Activated CD8-positive, alpha-beta memory T cell treated with anti-CD3 and anti-CD28 coated beads for 24 hours (primary cell): ENCODE measurements around the gene SBNO1.
A peak's percentile ranks its signal among the peaks of the same experiment; 100 is the strongest.
"Not testable (repeated sequence)": the region's sequence is repeated elsewhere in the genome, so short reads cannot be mapped to it uniquely, and the experiment has no call there.

Experiments used
- DNase-seq: peaks from one replicate; pipeline ENCODE4 v3.0.0-alpha.2; 2020

SBNO1 gene

GRCh38 chr12:123364532-123365024 lies at the start of gene SBNO1:
TSS of gene SBNO1 (minus strand) at chr12:123364847. CDS start at chr12:123350441, 14,406 bp downstream.
- DNase-seq = no peak

DNA sequence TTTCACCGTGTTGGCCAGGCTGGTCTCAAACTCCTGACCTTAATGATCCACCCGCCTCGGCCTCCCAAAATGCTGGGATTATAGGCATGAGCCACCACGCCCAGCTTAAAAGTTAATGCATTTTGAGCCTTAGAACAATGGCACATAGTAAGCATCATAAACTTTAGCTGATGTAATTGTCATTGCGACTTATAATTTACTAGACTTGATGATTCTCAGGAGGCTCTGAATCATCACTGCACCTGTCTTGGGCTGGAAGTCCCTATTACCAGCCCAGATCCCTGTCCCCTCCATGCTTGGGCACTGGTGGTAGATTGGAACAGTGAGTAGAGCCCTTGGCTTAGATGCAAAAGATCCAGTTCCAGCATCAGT lies 45.4 kb upstream of the SBNO1 start:
- DNase-seq = no peak

DNA sequence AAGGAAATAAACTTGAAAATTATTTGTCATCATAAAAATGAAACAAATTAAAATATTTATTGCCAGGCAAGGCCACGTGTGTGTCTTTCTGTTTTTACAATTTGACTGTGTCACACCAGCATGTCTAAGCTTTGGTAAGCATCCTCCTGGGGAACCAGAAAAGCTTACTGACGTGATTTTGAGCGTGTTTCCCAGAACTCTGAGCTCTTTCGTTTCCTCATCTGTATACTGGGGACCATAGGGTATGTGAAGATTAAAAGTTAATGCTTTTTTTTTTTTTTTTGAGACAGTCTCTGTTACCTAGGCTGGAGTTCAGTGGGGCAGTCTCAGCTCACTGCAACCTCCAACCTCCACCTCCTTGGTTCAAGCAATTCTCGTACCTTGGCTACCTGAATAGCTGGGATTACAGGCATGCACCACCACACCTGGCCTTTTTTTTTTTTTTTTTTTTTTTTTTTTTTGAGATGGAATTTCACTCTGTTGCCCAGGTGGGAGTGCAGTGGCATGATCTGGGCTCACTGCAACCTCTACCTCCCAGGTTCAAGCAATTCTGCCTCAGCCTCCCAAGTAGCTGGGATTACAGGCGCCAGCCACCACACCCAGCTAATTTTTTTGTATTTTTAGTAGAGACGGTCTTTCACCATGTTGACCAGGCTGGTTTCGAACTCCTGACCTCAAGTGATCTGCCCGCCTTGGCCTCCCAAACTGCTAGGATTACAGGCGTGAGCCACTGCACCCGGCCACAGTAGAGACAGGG lies 44.8 kb upstream of the SBNO1 start:
- not testable (repeated sequence) for DNase-seq

DNA sequence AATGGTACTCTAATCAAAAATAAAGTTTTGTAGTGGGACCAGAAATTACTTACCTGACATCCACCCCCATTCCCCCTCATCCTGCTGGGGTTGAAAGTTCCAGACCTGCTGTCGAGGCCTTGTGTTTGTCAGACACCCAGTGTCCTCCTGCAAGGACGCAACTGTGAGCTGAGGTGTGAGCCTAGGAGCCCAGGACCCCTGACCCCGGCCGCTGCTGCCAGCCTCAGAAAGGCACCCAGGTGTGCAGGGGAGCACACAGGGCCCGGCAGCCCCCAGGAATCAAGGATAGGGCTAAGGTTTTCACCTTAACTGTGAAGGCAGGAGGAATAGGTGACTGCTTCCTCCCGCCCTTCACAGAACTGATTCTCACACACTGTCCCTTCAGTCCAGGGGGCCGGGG lies 44.0 kb upstream of the SBNO1 start:
- DNase-seq = not testable (repeated sequence)

GRCh38 chr12:123407934-123408333 lies 43.3 kb upstream of the SBNO1 start:
- DNase-seq = not testable (repeated sequence)

DNA sequence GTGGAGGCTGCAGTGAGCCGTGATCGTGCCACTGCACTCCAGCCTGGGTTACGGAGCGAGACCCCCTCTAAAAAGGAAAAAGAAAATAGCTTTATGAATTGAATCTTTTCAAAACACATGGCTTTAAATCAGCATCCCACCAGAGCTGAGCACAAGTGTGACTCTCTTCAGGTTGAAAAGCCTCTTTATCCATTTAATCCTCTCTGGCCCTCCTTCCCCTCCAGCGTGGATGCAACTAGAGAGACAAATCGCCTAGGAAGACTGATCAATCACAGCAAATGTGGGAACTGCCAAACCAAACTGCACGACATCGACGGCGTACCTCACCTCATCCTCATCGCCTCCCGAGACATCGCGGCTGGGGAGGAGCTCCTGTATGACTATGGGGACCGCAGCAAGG lies 42.6 kb upstream of the SBNO1 start:
- DNase-seq = not testable (repeated sequence)

DNA sequence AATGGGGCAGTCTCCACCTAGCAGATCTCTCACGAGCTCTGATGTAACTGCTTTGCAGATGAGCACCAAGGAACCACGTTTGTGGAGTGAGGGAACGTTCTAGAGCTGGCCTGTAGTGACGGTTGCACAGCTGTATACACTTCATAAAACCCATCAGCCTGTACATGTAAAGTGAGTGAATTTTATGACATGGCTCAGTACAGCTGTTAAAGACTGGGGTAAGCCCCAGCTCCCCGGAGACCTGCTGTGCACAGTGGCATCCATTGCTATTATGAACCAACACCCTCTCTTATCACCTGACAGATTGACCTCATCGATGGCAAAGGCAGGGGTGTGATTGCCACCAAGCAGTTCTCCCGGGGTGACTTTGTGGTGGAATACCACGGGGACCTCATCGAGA lies 39.9 kb upstream of the SBNO1 start:
- no peak for DNase-seq

- DNase-seq = no peak
These were observed 37.4 kb upstream of the SBNO1 start for GRCh38 chr12:123401753-123402683.

- no peak for DNase-seq
These were observed 34.6 kb upstream of the SBNO1 start for GRCh38 chr12:123399255-123399617.

DNA sequence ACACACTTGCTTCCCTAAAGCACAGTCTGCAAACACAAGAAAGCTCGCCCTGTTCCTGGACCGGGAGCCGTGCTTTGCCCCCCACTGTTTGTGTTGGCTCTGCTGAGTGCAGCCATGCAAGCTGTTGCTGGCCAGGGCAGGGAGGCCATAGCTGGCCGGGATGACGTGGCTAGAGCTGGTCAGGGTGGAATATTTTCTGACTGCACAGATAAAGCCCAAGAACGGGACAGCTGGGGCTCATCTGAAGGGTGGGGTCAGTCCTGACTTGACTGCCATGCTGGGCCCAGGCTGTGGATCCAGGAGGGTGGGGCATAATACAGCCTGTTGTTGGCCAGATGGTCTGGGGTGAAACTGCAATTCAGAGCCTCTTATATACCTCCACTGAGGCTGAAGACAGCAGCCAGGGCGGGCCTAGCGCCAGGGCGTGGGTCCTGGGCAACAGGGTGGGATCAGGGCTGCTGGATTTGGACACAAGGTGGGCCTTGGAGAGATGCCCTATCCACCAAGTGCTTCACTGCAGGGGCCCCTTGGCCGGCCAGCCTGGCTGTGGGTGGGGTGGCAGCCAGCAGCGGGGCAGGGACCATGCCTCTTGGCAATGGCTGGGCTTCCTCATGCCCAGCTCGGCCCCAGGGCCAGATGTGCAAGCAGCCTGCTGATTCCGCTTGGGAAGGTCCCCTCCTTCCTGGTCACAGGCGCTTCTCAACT lies 34.1 kb upstream of the SBNO1 start:
- DNase-seq = no peak

DNA sequence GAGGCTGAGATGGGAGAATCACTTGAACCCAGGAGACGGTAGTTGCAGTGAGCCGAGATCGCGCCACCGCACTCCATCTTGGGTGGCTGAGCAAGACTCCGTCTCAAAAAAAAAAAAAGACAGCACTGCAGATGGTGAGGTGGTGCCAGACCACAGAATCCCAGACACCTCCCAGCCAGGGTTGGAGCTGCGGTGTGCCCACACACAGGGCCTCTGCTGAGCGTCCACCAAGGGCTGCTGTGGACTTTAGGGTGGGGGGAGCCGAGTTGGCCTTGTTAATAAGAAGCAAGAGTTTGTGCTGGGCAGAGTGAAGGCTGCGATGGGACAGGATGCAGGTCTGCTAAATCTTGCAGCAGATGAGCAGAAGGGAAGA lies 33.5 kb upstream of the SBNO1 start:
- no peak for DNase-seq

DNA sequence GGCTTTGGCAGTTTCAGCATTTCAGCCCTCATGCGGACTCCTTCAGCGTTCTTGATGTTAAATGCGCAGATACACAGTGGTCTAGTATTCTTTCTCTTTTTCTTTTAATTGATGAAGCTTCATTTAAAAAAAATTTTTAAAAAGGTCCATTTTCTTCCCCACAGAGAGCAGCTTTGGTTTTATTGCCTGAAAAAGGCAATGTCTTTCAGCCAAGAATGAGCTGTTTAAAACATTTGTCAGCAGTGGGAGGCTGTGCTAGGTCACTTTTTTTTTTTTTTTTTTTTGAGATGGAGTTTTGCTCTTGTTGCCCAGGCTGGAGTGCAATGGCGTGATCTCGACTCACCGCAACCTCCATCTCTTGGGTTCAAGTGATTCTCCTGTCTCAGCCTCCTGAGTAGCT lies 32.8 kb upstream of the SBNO1 start:
- no peak for DNase-seq

- no peak for DNase-seq
These were observed 32.3 kb upstream of the SBNO1 start for GRCh38 chr12:123396954-123397353.

DNA sequence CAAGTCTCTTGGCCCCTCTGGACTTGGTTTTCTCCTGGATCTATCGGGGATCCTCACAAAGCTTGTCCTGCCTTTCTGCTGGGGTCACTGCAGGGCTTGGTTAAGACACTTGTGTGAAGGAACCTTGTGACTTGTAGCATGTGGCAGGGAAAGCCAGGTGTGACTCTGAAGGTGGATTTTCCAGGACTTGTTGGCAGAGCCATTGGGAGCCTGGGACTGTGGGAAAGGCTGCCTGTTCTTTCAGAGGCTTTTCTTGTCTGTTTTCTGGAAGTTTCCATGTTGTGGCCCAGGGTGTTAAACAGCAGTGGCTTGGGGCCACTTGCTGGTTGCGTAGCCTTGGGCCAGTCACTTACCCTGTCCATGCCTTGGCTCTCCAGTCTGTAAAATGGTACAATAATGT lies 31.9 kb upstream of the SBNO1 start:
- no peak for DNase-seq

GRCh38 chr12:123395236-123395635 lies 30.6 kb upstream of the SBNO1 start:
- DNase-seq = no peak

- DNase-seq = no peak
These were observed 29.1 kb upstream of the SBNO1 start for GRCh38 chr12:123393747-123394146.

GRCh38 chr12:123391546-123392343 lies 27.1 kb upstream of the SBNO1 start:
- DNase-seq = no peak

DNA sequence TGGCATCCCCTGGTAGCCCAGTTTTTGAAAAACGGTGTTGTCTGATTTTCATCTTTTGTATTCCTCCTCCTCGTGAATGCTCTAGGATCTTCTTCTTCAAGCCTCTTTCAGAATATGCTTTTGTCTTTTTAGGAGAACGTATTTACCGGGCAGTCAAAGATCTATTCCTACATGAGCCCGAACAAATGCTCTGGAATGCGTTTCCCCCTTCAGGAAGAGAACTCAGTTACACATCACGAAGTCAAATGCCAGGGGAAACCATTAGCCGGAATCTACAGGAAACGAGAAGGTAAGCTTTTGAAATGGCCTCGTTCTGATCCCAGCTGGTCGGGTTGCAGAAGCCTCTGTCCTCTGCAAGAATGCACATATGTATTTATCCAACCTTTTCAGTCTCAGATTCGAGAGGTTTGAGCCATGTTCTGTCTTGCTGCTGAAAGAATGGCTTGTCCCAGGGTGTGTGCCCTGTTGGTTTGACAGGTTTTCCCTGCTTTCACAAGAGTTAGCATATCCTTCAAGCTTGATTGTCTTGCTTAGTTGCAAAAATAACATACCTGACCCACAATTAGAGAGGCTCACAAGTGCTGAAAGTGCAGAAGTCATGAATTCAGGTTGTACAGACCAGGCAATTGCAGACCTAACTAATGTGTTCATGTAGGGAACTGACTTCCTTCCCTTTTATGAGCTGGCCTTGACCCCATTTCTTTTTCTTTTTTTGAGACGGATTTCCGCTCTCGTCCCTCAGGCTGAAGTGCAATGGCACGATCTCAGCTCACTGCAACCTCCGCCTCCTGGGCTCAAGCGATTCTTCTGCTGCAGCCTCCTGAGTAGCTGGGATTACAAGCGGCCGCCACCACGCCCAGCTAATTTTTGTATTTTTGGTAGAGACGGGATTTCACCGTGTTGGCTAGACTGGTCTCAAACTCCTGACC lies 26.1 kb upstream of the SBNO1 start:
- no peak for DNase-seq

DNA sequence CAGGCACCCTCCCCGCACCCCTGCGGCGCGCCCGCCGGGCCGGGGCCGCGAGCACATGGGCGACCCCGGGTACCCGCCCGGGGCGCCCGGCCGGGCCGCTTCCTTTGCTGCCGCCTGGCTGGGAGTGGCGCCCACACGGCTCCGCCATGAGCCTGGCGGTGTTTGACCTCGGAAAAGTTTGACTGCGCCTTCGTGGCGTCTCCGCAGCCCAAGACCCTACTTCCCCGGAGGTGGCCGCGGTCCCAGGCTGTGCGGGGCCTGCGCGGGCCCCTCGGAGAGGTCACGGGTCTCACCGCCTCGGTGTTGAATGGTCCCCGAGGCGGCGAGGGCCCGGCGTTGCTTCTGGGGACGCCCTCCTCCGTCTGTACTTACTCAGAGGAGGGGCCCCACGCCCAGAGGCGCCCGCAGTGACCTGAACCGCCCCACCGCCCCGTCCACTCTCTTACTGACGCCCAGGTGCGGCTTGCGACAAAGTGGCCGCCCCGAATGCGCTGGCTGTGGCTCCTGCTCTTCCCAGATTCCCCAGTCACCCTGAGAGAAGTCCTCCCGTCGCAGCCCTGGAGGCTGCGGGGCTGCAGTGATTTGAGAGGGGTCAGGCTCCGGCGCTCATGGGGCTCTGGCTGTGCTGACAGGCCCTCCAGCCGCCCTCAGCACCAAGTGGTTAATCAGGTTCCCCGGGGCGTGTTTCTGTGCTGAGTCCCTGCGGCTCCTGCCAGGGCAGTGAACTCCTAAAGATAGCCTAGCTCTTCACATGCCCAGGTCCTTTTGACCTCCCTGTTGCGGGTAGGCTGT lies 25.1 kb upstream of the SBNO1 start:
- peak; percentile 73 for DNase-seq

DNA sequence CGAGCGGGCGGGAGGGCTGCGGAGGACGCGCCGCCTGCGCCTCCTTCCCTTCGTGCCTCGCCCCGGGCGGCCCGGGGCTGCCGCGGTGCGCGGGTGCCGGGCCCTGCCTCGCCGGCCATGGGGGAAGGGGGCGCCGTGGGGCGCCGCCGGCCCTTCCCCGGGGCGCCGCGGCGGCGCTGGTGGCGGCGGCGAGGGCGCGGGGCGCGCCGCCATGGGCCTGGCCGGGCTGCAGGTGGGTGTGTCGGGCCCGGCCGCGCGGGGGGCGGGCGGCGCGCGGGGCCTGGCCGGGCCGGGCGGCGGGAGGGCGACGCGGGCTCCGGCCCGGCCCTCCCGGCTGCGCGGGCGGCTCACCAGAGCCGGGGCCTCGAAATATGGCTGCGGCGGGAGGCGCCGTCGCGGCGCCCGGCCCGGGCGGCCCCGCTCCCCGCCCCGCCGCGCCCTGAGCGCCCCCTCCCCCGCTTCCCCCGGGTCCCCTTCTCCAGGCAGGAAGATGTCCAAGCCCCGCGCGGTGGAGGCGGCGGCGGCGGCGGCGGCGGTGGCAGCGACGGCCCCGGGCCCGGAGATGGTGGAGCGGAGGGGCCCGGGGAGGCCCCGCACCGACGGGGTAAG lies 24.4 kb upstream of the SBNO1 start:
- no peak for DNase-seq
